GM19328 (cell line): ENCODE measurements around the gene CHRND.

ENCODE experiments used
- ATAC-seq: cut with Tn5 transposase; IDR thresholded peaks from one replicate; pipeline ENCODE4 v1.9.1; 2021; ENCODE audit warnings: mild to moderate bottlenecking, moderate library complexity; ENCODE audit not compliant: unreplicated experiment

CHRND gene

GRCh38 chr2:232525791-232526371 is at the start of gene CHRND:
Gene CHRND (plus strand): TSS chr2:232526160. CDS start chr2:232526216, 56 bp downstream.
- ATAC-seq = no peak

GRCh38 chr2:232476791-232477190 is 49.2 kb upstream of the CHRND start:
- no peak for ATAC-seq

GRCh38 chr2:232477751-232478510 is 48.0 kb upstream of the CHRND start:
- no peak for ATAC-seq

- no peak for ATAC-seq
These were observed 47.2 kb upstream of the CHRND start for GRCh38 chr2:232478571-232479340.

- ATAC-seq = no peak
These were observed 46.4 kb upstream of the CHRND start for GRCh38 chr2:232479341-232480200.

- no peak for ATAC-seq
These were observed 45.5 kb upstream of the CHRND start for GRCh38 chr2:232480201-232481190.

GRCh38 chr2:232481322-232482140 is 44.4 kb upstream of the CHRND start:
- no peak for ATAC-seq

GRCh38 chr2:232482301-232483238 is 43.4 kb upstream of the CHRND start:
- no peak for ATAC-seq

GRCh38 chr2:232483311-232483922 is 42.5 kb upstream of the CHRND start:
- no peak for ATAC-seq

GRCh38 chr2:232483923-232484627 is 41.9 kb upstream of the CHRND start:
- ATAC-seq = no peak

- no peak for ATAC-seq
These were observed 41.2 kb upstream of the CHRND start for GRCh38 chr2:232484628-232485347.

GRCh38 chr2:232485348-232485756 is 40.6 kb upstream of the CHRND start:
- ATAC-seq = no peak

GRCh38 chr2:232485757-232486557 is 40.0 kb upstream of the CHRND start:
- no peak for ATAC-seq

- no peak for ATAC-seq
These were observed 39.2 kb upstream of the CHRND start for GRCh38 chr2:232486558-232487384.
